IMR-90 (cell line): ENCODE results near the gene HOGA1. TPM values are rescaled to one million over a fixed set of nuclear protein-coding genes. Genes with fewer than 3 reads are reported as not detected.
A peak's percentile ranks its signal among the peaks of the same experiment; 100 is the strongest.

ENCODE experiments used
- ATAC-seq: fragments of 200-7000 bp; cut with Tn5 transposase; 2 replicates; pipeline ENCODE4 v1.9.1; 2020; ENCODE audit warnings: low read depth, mild to moderate bottlenecking, moderate library complexity
- BruUV-seq: library from RNA; stranded (reverse); fragments of 400-500 nt; replicated peaks from 2 replicates; lab custom pipeline; 2021; lab: Mats Ljungman, UMichigan
- CTCF ChIA-PET: fragments of 300-600 bp; formaldehyde crosslinking; extraction: SDS; loops from one replicate; lab custom pipeline; 2021; ENCODE audit warnings: antibody characterized with exemption; lab: Yijun Ruan, JAX
- POLR2A ChIA-PET: fragments of 300-600 bp; sonication (Branson Sonifier 250); formaldehyde crosslinking; loops from one replicate; lab custom pipeline; 2022; ENCODE audit warnings: antibody characterized with exemption; ENCODE audit not compliant: unreplicated experiment; lab: Charles Lee
- DNase-seq: peaks from one replicate; pipeline ENCODE4 v3.0.0; 2013
- H2AFZ ChIP-seq: replicated peaks from 2 replicates; pipeline ENCODE3; 2013; ENCODE audit warnings: low read length, mild to moderate bottlenecking; ENCODE audit not compliant: poor library complexity
- H2AK5ac ChIP-seq: 2 replicates; pipeline ENCODE4 v1.6.1; 2013; ENCODE audit warnings: low read depth, low read length, inconsistent platforms
- H2AK9ac ChIP-seq: replicated peaks from 2 replicates; pipeline ENCODE3; 2013; ENCODE audit warnings: mild to moderate bottlenecking, low read depth, low read length, moderate library complexity; ENCODE audit not compliant: poor library complexity
- H2BK120ac ChIP-seq: 2 replicates; pipeline ENCODE4 v1.6.1; 2013; ENCODE audit warnings: low read depth, low read length, inconsistent platforms
- H2BK15ac ChIP-seq: 3 replicates; pipeline ENCODE4 v1.6.1; 2013; ENCODE audit warnings: low read depth, low read length, inconsistent platforms
- H2BK20ac ChIP-seq: 2 replicates; pipeline ENCODE4 v1.6.1; 2013; ENCODE audit warnings: low read depth, mild to moderate bottlenecking, inconsistent platforms, low read length, moderate library complexity
- H2BK5ac ChIP-seq: 2 replicates; pipeline ENCODE4 v1.6.1; 2013; ENCODE audit warnings: mild to moderate bottlenecking, low read depth, low read length, inconsistent platforms; ENCODE audit not compliant: poor library complexity, severe bottlenecking
- H3K14ac ChIP-seq: replicated peaks from 2 replicates; pipeline ENCODE4 v1.6.1; 2013; ENCODE audit warnings: low read depth, low read length, inconsistent platforms
- H3K18ac ChIP-seq: 2 replicates; pipeline ENCODE4 v1.6.1; 2013; ENCODE audit warnings: low read depth, low read length, control low read depth
- H3K23ac ChIP-seq: 2 replicates; pipeline ENCODE4 v1.6.1; 2013; ENCODE audit warnings: low read depth, low read length, inconsistent platforms
- H3K27ac ChIP-seq: 2 replicates; pipeline ENCODE4 v1.5.1; 2013; ENCODE audit warnings: mild to moderate bottlenecking, control low read depth, low read length; ENCODE audit not compliant: insufficient read depth
- H3K27me3 ChIP-seq: 2 replicates; pipeline ENCODE4 v1.6.1; 2013; ENCODE audit warnings: low read length; ENCODE audit not compliant: control insufficient read depth, insufficient read depth
- H3K36me3 ChIP-seq: 2 replicates; pipeline ENCODE4 v1.6.1; 2013; ENCODE audit warnings: low read length, mixed read lengths; ENCODE audit not compliant: control insufficient read depth, insufficient read depth
- H3K4ac ChIP-seq: 2 replicates; pipeline ENCODE4 v1.6.1; 2013; ENCODE audit warnings: low read depth, low read length, inconsistent platforms
- H3K4me1 ChIP-seq: 2 replicates; pipeline ENCODE4 v1.6.1; 2013; ENCODE audit warnings: low read length, mixed read lengths; ENCODE audit not compliant: control insufficient read depth, insufficient read depth
- H3K4me2 ChIP-seq: 2 replicates; pipeline ENCODE4 v1.6.1; 2013; ENCODE audit warnings: low read depth, mild to moderate bottlenecking, control low read depth, low read length, moderate library complexity
- H3K4me3 ChIP-seq: 2 replicates; pipeline ENCODE4 v1.5.1; 2013; ENCODE audit warnings: low read depth, mild to moderate bottlenecking, control low read depth, low read length, moderate library complexity; ENCODE audit not compliant: insufficient read depth
- H3K56ac ChIP-seq: 2 replicates; pipeline ENCODE4 v1.6.1; 2013; ENCODE audit warnings: low read length, inconsistent platforms; ENCODE audit not compliant: insufficient read depth; ENCODE audit errors: extremely low read depth
- H3K79me1 ChIP-seq, 2 experiments: 2 replicates each; pipeline ENCODE4 v1.6.1; 2013; ENCODE audit warnings: low read length in 2 of 2, inconsistent platforms in 1 of 2, low read depth in 1 of 2
- H3K9ac ChIP-seq: 2 replicates; pipeline ENCODE4 v1.6.1; 2013; ENCODE audit warnings: low read depth, low read length, control low read depth
- H3K9me1 ChIP-seq: 2 replicates; pipeline ENCODE4 v1.6.1; 2013; ENCODE audit warnings: low read length, inconsistent platforms; ENCODE audit not compliant: insufficient read depth
- H3K9me3 ChIP-seq: 2 replicates; pipeline ENCODE4 v1.6.1; 2013; ENCODE audit warnings: low read length; ENCODE audit not compliant: control insufficient read depth, insufficient read depth
- H4K20me1 ChIP-seq: 2 replicates; pipeline ENCODE4 v1.6.1; 2013; ENCODE audit warnings: low read length, inconsistent platforms; ENCODE audit not compliant: insufficient read depth
- H4K5ac ChIP-seq: 2 replicates; pipeline ENCODE4 v1.6.1; 2013; ENCODE audit warnings: mild to moderate bottlenecking, low read depth, low read length, control low read depth
- H4K8ac ChIP-seq, 2 experiments: 2 replicates each; pipeline ENCODE4 v1.6.1; 2013; ENCODE audit warnings: low read depth in 2 of 2, low read length in 2 of 2, control low read depth in 1 of 2, inconsistent platforms in 1 of 2
- H4K91ac ChIP-seq: 2 replicates; pipeline ENCODE4 v1.6.1; 2013; ENCODE audit warnings: low read depth, low read length, inconsistent platforms; ENCODE audit not compliant: insufficient read depth
- BHLHE40 ChIP-seq: fragments of 150-350 bp; IDR thresholded peaks from 2 replicates; pipeline ENCODE4 v1.6.1; 2016; ENCODE audit warnings: mild to moderate bottlenecking, low read depth, low read length
- CEBPB ChIP-seq: IDR thresholded peaks from 2 replicates; pipeline ENCODE4 v1.6.1; 2012; ENCODE audit warnings: low read depth, low read length, improper control_type of control experiment
- MAFK ChIP-seq: IDR thresholded peaks from 2 replicates; pipeline ENCODE4 v1.6.1; 2012; ENCODE audit warnings: low read depth, low read length, improper control_type of control experiment
- WGBS, 2 experiments: methylation state at CpG; one replicate each; pipeline versions ENCODE4 v1.1.5 to v1.1.7; 2013; ENCODE audit warnings: missing lambda C conversion rate in 2 of 2; ENCODE audit not compliant: insufficient read length in 1 of 2; ENCODE audit errors: extremely low coverage in 2 of 2; 5-methylcytosine and 5-hydroxymethylcytosine counted together
- dilution Hi-C: fragments of 300-500 bp; cut with HindIII; formaldehyde crosslinking; loops from one replicate; pipeline ENCODE4 v1.14.3; 2018; ENCODE audit warnings: low sequenced_read_pairs; ENCODE audit not compliant: unreplicated experiment
- in situ Hi-C: fragments of 300-500 bp; cut with MboI; formaldehyde crosslinking; loops from 3 replicates; pipeline ENCODE4 v1.14.3; 2019; ENCODE audit warnings: low sequenced_read_pairs, inconsistent platforms, mixed read lengths
- intact Hi-C: fragments of 100-400 bp; cut with micrococcal nuclease; formaldehyde crosslinking; loops from 2 replicates; pipeline ENCODE4 v1.10.0; 2022
- polyA plus RNA-seq, 3 experiments: library from polyadenylated mRNA; depleted of rRNA; stranded (reverse); fragments of >200 nt; gene quantifications; 2 replicates each; pipeline ENCODE4 v1.2.3, GENCODE V29; 2012; ENCODE audit warnings: low replicate concordance in 1 of 3
- total RNA-seq: library from RNA; depleted of rRNA; stranded (reverse); fragments of >200 nt; gene quantifications from 2 replicates; pipeline ENCODE4 v1.2.3, GENCODE V29; 2012

Gene HOGA1
- total and polyA plus RNA-seq, 2 of the 4 experiments (the other 2 are of a cell fraction) = 0.36 to 0.41 TPM

DNA sequence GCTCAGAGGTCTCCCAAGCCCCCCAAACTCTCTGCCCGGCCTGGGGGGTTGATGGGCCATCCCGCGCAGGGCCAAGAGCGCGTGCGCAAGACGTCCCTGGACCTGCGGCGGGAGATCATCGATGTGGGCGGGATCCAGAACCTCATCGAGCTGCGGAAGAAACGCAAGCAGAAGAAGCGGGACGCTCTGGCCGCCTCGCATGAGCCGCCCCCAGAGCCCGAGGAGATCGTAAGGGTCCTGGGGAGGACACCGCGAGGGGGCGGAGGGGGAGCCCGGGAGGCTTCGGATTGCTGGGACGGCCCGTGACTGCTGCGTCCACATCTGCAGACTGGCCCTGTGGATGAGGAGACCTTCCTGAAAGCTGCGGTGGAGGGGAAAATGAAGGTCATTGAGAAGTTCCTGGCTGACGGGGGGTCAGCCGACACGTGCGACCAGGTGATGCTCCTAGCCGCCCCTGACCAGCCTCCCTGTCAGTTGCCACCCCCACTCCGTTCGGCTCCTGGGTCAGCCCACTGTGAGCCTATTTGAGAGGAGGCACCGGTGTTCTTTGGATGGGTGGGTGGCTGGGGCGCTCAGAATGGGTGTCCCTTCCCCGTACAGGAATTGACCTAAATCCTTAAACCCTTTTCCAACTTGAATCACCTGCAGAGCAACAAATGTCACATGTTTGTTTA lies 5.9 kb upstream of the HOGA1 start:
- H3K27me3 ChIP-seq = no peaks in the 10 kb centered on the region; the same call in 1 of the 2 replicates
- H3K27ac ChIP-seq = no peak overlapping the region
- BruUV-seq = no TSS peak
- no peak overlapping the region for H4K8ac ChIP-seq
- H2BK120ac ChIP-seq = no peak overlapping the region
- H2BK20ac ChIP-seq = no peak overlapping the region
- H3K4me1 ChIP-seq = peaks cover 9% of the 10 kb centered on the region
- no peak overlapping the region for H2AK5ac ChIP-seq
- H3K56ac ChIP-seq = no peak overlapping the region
- H2BK5ac ChIP-seq = no peak overlapping the region
- no peak overlapping the region for H3K4me3 ChIP-seq
- H3K9me3 ChIP-seq = no peaks in the 10 kb centered on the region
- H3K36me3 ChIP-seq = no peaks in the 10 kb centered on the region
- H3K79me1 ChIP-seq = no peaks in the 10 kb centered on the region
- no peak overlapping the region for H2AK9ac ChIP-seq
- no peak overlapping the region for H3K23ac ChIP-seq
- POLR2A ChIA-PET = no interaction called here
- H4K20me1 ChIP-seq = no peaks in the 10 kb centered on the region
- peak overlapping the region; percentile 82 for H2AFZ ChIP-seq
- no peak overlapping the region for H2BK15ac ChIP-seq
- H4K91ac ChIP-seq = no peak overlapping the region
- H3K4me2 ChIP-seq = no peak overlapping the region
- H4K5ac ChIP-seq = no peak overlapping the region
- DNase-seq (no peak), ATAC-seq (no peak)
- H3K9me1 ChIP-seq = peaks cover 11% of the 10 kb centered on the region
- intact Hi-C loops = no loop called here
- WGBS, 2 experiments = 59% methylated on average over 28 of the region's 40 CpGs; no CpG with 5 or more reads in 1 of the 2 experiments
- CTCF ChIA-PET = no interaction called here
- dilution Hi-C loops = no loop called here
- H3K14ac ChIP-seq = no peak overlapping the region
- TF ChIP-seq BHLHE40 (no peak), MAFK (no peak), CEBPB (no peak)
- no peak overlapping the region for H3K18ac ChIP-seq
- no peak overlapping the region for H3K4ac ChIP-seq
- in situ Hi-C loops = loop anchor here (10.0 kb wide), 1 partner anchor 156 kb away; the partner anchor contains the start of gene ZFYVE27
- H3K9ac ChIP-seq = no peak overlapping the region
